GM21447 (cell line): ENCODE data around the gene GJA5.

Experiments used
- ATAC-seq: cut with Tn5 transposase; IDR thresholded peaks from one replicate; pipeline ENCODE4 v1.9.1; 2021; ENCODE audit not compliant: unreplicated experiment

The GJA5 gene

GRCh38 chr1:147762233-147763024 is 2.0 kb upstream of the GJA5 start:
- ATAC-seq, result no peak

- no peak for ATAC-seq
Measured at GRCh38 chr1:147758379-147759100, 1.9 kb downstream of the GJA5 start.

DNA sequence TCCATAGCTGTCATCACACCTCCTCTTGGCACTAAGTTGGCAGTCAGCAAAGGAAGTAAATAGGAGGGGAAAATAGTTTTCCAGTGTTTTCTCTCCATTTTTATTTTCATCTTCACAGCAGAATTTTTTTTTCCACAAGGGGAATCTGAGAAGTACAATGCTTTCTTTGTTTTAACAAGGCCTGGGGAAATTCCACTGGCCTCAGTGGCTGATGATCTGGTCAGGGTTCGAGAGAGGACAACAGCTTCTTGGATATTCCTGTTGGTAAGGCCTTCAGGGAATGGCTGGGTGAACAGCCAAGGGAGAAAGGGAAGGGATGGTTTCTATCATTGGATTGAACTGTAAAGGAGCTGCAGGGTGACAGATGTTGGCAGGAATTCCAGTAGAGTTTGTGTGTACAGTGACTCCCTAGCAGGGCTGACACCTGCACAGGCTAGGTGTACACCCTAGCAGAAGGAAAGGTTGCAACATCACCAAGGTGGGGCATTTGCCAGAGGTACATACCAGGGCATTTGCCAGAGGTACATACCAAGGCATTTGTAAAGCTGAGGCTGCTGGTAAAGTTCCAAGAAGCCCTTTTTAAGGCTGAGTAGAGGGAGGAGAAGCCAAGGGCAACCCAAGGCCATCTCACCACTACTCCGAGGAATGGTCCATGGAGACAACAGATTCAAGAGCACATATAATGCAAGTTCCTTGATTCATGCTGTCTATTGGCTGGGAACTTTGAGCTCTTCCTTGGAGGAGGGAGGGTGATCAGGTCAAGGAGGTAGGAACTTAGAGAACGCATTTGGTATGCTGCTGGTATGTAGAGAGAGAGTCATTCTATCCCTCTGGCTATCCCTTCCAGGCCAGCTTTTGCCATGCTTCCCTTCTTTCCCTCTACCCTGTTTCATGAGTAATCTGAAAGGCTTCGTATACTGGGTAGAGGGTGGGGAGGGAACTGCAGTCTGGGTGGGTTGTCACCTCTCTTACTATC is 3.1 kb downstream of the GJA5 start:
- no peak for ATAC-seq

GRCh38 chr1:147756341-147756740 is 4.1 kb downstream of the GJA5 start:
- no peak for ATAC-seq

GRCh38 chr1:147754661-147755060 is 5.7 kb downstream of the GJA5 start:
- ATAC-seq, result no peak

DNA sequence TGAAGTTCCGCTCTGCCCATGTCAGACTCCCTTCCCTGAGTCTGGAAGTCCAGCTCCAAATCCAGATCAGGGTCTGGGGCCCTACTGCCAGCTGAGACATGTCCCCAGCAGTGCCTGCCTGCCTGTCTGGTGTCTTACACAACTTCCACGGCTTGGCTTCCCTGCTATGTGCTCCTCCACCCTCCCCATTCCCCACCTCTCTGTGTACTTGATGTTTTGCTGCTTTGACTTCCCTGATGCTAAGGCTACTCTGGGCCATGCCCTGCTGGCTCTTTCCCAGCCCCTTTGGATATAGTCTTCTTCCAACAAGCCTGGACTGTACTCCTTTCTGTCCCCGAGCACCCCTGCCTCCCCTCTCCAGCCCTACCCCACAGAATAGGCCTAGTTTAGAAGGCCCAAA is 7.3 kb downstream of the GJA5 start:
- ATAC-seq, result no peak

- ATAC-seq, result no peak
Measured at GRCh38 chr1:147752511-147752910, 7.9 kb downstream of the GJA5 start.

DNA sequence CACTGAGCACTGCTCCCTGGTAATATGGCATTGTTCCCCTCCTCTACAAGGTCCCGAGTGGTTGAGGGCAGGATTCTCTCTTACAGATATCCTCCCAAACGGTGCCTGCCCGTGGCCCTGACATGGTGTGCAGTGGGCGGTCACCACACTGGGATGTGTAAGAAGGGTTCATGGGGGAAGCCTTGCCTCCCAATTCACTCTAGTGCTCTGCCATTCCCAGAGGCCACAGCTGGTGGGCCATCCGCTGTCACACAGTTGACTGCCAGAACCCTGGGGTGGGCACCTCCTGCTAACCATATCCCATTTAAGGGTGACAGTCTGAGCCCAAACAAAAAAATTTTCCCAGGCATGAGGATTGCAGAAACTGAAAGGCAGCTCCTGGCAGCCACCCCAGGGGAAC is 9.1 kb downstream of the GJA5 start:
- ATAC-seq, result no peak

DNA sequence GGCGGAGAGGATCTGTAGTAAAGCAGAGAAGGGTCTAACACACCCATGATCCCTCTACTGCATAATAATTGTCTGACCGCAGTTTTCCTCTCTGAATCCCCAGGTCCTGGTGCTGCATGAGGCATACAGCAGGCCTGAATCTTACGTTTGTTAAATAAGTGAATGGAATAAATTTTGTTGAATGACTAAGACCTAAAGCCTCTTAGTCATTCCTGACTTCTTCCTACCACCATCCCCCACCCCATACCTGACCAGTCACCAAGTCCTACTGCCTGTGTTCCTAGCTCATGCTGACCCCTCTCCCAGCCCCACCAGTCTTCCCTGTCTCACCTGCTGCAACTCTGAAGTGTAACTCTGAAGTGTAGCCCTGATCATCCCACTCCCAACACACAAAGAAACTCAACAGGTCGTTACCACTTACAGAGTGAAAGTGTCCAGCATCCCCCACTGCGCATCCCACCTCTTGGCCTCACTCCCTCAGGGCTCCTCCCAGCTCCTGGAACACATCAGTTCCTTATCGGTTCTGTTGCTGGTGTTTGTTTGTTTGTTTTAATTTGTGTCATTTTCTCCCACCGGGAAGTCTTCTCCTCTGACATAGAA is 9.7 kb downstream of the GJA5 start:
- ATAC-seq, result no peak

- ATAC-seq, result no peak
Measured at GRCh38 chr1:147749792-147750191, 10.6 kb downstream of the GJA5 start.

GRCh38 chr1:147748676-147749350 is 11.6 kb downstream of the GJA5 start:
- ATAC-seq, result no peak

DNA sequence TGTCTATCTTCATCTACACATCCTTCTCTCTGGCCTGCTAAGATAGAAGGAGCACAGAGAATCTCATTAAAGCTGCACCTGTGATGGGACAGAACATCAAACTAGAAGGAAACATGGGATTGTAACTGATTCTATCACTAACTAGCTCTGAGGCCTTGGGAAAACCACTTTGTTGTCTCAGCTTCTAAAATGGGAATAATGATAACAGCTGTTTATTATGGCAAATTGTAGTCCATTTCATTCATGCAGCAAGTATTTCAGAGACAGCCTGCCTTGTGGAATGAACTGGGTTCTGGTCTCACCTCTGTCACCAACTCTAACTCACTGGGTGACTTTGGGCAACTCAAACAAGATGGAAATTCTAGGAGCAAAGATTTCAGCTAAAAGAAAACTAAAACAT is 12.4 kb downstream of the GJA5 start:
- ATAC-seq, result no peak

DNA sequence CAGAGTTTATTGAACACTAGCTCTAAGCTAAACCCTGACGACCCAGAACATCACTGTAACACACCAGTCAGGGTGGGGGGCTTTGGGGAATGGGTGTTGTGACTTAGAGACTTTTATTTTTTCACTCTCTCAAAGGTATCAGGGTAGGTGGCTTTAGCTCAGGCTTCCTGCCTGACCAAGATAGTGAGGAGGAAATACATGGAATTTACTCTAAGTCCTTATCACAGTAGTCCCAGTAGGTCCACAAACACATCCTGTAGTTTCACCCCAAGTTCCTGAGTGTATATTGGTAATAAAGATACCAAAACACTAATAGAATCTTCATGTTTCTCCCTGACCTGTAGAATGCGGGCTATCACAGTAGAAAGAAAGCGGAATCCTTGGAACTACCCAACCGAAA is 15.1 kb downstream of the GJA5 start:
- ATAC-seq, result no peak

DNA sequence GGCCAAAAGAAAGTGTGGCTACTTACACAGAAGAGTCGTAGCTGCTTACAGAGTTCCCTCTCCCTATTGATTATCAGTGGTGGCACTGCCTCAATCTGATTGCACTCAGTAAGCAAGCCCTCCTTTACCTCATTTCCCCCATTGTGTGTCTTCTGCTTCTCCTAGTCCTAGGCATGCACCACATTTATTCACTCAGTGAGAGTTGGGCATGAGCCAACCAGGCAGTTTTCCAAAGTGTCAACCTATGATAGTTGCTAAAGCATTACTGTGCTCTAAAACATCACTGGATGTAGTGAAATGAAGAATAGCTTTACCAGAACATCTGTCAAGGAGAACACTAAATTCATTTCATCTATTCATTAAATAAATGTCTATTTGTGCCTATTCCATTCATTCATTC is 19.3 kb downstream of the GJA5 start:
- ATAC-seq, result no peak

DNA sequence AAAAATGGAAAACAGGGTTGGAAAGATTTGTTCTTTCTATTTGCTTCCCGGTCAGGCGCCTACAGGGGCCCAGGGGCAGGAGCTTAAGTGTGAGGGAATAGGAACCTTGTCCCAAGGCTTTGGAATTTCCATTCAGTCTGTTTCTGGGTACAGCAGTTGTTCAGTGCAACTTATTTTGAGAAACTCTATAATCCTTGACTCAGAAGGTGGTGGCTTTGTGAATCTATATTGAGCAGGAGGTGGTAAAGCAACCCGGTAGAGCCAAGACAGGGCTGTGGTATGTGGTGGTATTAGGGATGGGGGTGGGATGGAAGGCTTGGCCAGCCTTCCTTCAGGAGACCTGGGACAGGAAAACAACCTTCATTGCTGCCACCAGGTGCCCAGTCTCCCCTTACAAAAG is 20.0 kb downstream of the GJA5 start:
- no peak for ATAC-seq

DNA sequence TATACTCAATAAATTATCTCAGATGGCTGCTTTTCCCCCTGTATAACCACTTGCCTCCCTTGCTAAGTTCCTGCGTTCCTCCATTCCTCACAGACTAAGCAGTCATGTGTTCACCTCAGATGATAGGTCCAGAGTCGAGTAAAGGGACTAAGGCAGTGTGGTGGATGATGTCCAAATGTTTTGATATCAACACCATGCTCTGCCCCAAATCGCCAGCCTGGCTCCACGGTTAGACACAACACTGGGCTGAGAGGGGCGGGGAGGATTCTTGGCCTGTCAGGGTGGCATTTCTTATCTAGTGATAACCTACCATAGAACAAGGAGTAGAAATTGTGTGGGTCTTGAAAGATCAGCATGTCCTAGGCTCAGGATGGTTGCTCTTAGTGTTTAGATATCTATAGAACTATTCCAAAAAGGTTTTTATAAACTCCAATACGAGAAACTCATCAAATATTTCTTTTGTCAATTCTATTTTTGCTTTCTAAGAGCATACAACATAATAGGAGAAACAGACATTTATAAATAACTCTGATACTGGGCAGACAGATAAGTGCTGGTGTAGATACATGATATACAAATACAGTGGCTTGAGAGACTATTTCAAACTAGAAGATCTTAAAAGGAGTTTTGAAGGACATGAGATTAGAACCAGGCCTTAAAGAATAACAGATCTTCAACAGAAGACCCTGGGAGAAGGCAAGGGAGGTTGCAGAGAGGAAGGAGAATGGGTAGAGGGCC is 21.5 kb downstream of the GJA5 start:
- no peak for ATAC-seq

DNA sequence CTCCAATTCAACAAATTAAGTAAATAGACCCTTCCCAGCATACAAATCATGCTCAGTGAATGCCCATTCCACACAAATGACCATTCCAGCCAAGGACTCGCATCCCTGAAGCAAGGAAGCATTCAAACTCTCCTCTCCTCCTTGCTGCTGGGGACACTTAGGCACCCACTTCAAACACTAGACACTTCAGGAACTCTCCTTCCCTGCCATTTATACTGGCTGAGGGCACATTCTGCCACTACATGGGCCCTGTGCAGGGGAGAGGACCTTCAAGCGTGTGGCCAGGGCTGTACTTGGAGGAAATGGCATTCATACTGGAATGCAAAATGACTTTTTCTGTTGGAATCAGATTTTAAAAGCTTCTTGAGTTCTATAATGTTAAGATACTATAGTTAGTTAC is 22.3 kb downstream of the GJA5 start:
- ATAC-seq, result no peak

DNA sequence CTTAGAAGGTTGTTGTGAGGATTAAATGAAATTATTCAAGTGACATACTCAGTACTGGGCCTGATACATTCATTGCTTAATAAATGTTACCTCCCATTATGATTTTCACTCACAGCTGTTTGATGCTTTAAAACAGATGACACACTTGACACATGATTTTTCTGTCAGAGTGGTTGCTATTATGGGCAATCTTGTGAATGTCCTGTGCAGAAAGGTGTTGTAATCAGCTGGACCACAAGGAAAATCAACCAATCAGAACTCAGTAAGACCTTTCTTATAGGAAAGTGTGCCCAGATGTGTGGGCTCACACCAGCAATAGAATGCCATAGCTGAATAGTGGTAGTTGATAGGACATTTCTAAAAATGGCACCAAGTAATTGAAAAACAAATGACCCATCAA is 23.5 kb downstream of the GJA5 start:
- no peak for ATAC-seq

- ATAC-seq, result no peak
Measured at GRCh38 chr1:147735423-147735822, 25.0 kb downstream of the GJA5 start.
